NOMO-1 treated with dmso at 0.1 percent for 144 hours (cell line): ENCODE results near the gene TMEM100.

Experiments used
- DNase-seq: peaks from one replicate; lab custom pipeline; 2025; ENCODE audit not compliant: unreplicated experiment; lab: John Stamatoyannopoulos, UW

TMEM100 gene

GRCh38 chr17:55722742-55723487 lies at the start of gene TMEM100:
Gene TMEM100, minus strand, starts transcription at chr17:55722864. Its CDS starts 1,794 bp downstream, at chr17:55721070.
- no peak for DNase-seq

- no peak for DNase-seq
Observed at GRCh38 chr17:55772086-55772485, 49.4 kb upstream of the TMEM100 start.

GRCh38 chr17:55770196-55770870 lies 47.7 kb upstream of the TMEM100 start:
- DNase-seq: no peak

- no peak for DNase-seq
Observed at GRCh38 chr17:55769625-55770000, 46.9 kb upstream of the TMEM100 start.

- DNase-seq: no peak
Observed at GRCh38 chr17:55768936-55769624, 46.4 kb upstream of the TMEM100 start.

- DNase-seq: no peak
Observed at GRCh38 chr17:55765472-55765871, 42.8 kb upstream of the TMEM100 start.

GRCh38 chr17:55764610-55765009 lies 41.9 kb upstream of the TMEM100 start:
- DNase-seq: no peak

GRCh38 chr17:55763856-55764255 lies 41.2 kb upstream of the TMEM100 start:
- DNase-seq: no peak

- DNase-seq: no peak
Observed at GRCh38 chr17:55762086-55762858, 39.6 kb upstream of the TMEM100 start.

GRCh38 chr17:55760643-55761355 lies 38.1 kb upstream of the TMEM100 start:
- no peak for DNase-seq

- no peak for DNase-seq
Observed at GRCh38 chr17:55758171-55758570, 35.5 kb upstream of the TMEM100 start.

- no peak for DNase-seq
Observed at GRCh38 chr17:55757659-55758058, 35.0 kb upstream of the TMEM100 start.

- no peak for DNase-seq
Observed at GRCh38 chr17:55756689-55757088, 34.0 kb upstream of the TMEM100 start.

- no peak for DNase-seq
Observed at GRCh38 chr17:55751720-55752250, 29.1 kb upstream of the TMEM100 start.

GRCh38 chr17:55750750-55751657 lies 28.3 kb upstream of the TMEM100 start, which contains the start of gene PCTP:
Gene PCTP, plus strand, starts transcription at chr17:55751051. Its CDS starts 53 bp downstream, at chr17:55751104.
- peak; percentile 95 for DNase-seq

GRCh38 chr17:55749985-55750384 lies 27.3 kb upstream of the TMEM100 start:
- no peak for DNase-seq

- no peak for DNase-seq
Observed at GRCh38 chr17:55748841-55749240, 26.2 kb upstream of the TMEM100 start.

- DNase-seq: no peak
Observed at GRCh38 chr17:55747209-55747608, 24.5 kb upstream of the TMEM100 start.

- DNase-seq: no peak
Observed at GRCh38 chr17:55746466-55746865, 23.8 kb upstream of the TMEM100 start.
